ENCODE measurements around the gene SH3PXD2A. TPM values are rescaled to one million over a fixed set of nuclear protein-coding genes. Genes with fewer than 3 reads are reported as not detected.

The SH3PXD2A gene
- total RNA-seq, 1 donor from 2014 or later, result 2.3 TPM

GRCh38 chr10:103894441-103894864, 39.1 kb upstream of the SH3PXD2A start:
- no peak for DNase-seq (ENCODE audit: low spot score)
- no peaks in the 10 kb centered on the region for H3F3A ChIP-seq (ENCODE audit: low read depth)
- no peaks in the 10 kb centered on the region for H4K20me1 ChIP-seq (ENCODE audit: low read depth)
- H3K27ac ChIP-seq, result no peak overlapping the region
- no peaks in the 10 kb centered on the region for H3K36me3 ChIP-seq
- Mint-ChIP-seq H3K27ac (no peak overlapping the region), H3K9me3 (no peaks in the 10 kb centered on the region), H3K4me3 (no peak overlapping the region), H3K36me3 (peaks cover 15% of the 10 kb centered on the region), H3K27me3 (ENCODE audit: insufficient read depth, low read depth) (no peaks in the 10 kb centered on the region), H3K4me1 (peaks cover 36% of the 10 kb centered on the region)
- H3K79me2 ChIP-seq (ENCODE audit: low read depth), result no peaks in the 10 kb centered on the region
- peaks cover 17% of the 10 kb centered on the region for H3K4me1 ChIP-seq
- H3K9me3 ChIP-seq (ENCODE audit: low read depth), result no peaks in the 10 kb centered on the region
- no peaks in the 10 kb centered on the region for H3K27me3 ChIP-seq
- TF ChIP-seq EZH2 (IDR thresholded peaks at IDR 0.05) (no peak), EZH2phosphoT487 (IDR thresholded peaks at IDR 0.05) (no peak)
- TF ChIP-seq, protein P1, sequence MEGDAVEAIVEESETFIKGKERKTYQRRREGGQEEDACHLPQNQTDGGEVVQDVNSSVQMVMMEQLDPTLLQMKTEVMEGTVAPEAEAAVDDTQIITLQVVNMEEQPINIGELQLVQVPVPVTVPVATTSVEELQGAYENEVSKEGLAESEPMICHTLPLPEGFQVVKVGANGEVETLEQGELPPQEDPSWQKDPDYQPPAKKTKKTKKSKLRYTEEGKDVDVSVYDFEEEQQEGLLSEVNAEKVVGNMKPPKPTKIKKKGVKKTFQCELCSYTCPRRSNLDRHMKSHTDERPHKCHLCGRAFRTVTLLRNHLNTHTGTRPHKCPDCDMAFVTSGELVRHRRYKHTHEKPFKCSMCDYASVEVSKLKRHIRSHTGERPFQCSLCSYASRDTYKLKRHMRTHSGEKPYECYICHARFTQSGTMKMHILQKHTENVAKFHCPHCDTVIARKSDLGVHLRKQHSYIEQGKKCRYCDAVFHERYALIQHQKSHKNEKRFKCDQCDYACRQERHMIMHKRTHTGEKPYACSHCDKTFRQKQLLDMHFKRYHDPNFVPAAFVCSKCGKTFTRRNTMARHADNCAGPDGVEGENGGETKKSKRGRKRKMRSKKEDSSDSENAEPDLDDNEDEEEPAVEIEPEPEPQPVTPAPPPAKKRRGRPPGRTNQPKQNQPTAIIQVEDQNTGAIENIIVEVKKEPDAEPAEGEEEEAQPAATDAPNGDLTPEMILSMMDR (IDR thresholded peaks at IDR 0.05), result no peak
- no peak overlapping the region for H3K4me3 ChIP-seq
- no peak overlapping the region for H3K9ac ChIP-seq
- no peak overlapping the region for H2AFZ ChIP-seq (replicated peaks)
- H3K4me2 ChIP-seq, result no peak overlapping the region

DNA sequence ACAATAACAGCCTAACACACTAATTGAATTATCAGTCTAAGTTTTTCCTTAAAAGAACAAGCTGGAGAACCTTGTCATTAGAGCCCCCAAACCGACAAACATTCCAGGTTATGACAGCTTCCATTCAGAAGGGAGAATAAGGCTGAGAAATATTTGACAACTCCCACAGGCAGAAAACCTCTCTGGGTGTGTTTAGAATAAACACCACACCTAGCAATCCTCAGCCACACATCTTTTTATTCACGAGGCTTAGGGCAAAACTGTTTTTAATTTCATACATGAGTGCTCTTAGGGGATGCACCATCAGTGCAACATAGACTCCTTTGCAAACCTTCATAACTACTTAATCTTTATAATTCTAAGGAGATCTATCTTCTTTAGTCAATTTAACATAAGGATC, 38.4 kb upstream of the SH3PXD2A start:
- Mint-ChIP-seq H3K9me3 (no peaks in the 10 kb centered on the region), H3K27ac (no peak overlapping the region), H3K4me3 (no peak overlapping the region), H3K27me3 (ENCODE audit: insufficient read depth, low read depth) (no peaks in the 10 kb centered on the region), H3K36me3 (peaks cover 13% of the 10 kb centered on the region), H3K4me1 (peaks cover 33% of the 10 kb centered on the region)
- TF ChIP-seq EZH2 (IDR thresholded peaks at IDR 0.05), result no peak
- TF ChIP-seq EZH2phosphoT487 (IDR thresholded peaks at IDR 0.05), result no peak
- TF ChIP-seq, protein P1 (IDR thresholded peaks at IDR 0.05), result no peak
- H3F3A ChIP-seq (ENCODE audit: low read depth), result no peaks in the 10 kb centered on the region
- H3K27me3 ChIP-seq, result no peaks in the 10 kb centered on the region
- H3K4me2 ChIP-seq, result no peak overlapping the region
- H3K9me3 ChIP-seq (ENCODE audit: low read depth), result no peaks in the 10 kb centered on the region
- H2AFZ ChIP-seq (replicated peaks), result no peak overlapping the region
- H3K79me2 ChIP-seq (ENCODE audit: low read depth), result no peaks in the 10 kb centered on the region
- DNase-seq (ENCODE audit: low spot score), result no peak
- H3K9ac ChIP-seq, result no peak overlapping the region
- H3K4me3 ChIP-seq, result no peak overlapping the region
- peaks cover 13% of the 10 kb centered on the region for H3K4me1 ChIP-seq
- H3K27ac ChIP-seq, result no peak overlapping the region
- H3K36me3 ChIP-seq, result no peaks in the 10 kb centered on the region
- no peaks in the 10 kb centered on the region for H4K20me1 ChIP-seq (ENCODE audit: low read depth)

DNA sequence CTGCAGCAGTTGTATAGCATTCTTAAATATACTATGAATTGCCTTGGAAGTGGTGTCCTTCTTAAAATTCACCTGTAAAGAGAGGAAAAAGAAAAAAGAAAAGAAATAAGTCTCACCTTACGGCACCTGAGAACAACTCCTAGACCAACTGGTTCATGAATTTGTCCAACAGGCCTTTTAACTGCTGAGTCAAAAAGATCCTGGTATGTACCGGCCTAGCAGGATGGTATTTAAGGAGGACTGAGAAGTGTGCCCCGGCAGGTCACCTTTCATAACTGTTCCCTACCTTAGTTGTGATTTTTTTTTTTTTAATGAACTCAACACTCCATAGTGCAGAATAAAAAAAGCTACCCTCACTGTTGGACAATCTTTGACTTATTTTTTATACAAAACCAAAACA, 36.8 kb upstream of the SH3PXD2A start:
- H3K27me3 Mint-ChIP-seq (ENCODE audit: insufficient read depth, low read depth), result no peaks in the 10 kb centered on the region
- TF ChIP-seq EZH2phosphoT487 (IDR thresholded peaks at IDR 0.05), result no peak
- no peak for TF ChIP-seq EZH2 (IDR thresholded peaks at IDR 0.05)
- TF ChIP-seq, protein P1 (IDR thresholded peaks at IDR 0.05), result no peak
- Histone ChIP-seq H3K9me3 (ENCODE audit: low read depth) (no peaks in the 10 kb centered on the region), H2AFZ (replicated peaks) (no peak overlapping the region), H3K4me3 (no peak overlapping the region), H3K36me3 (no peaks in the 10 kb centered on the region), H4K20me1 (ENCODE audit: low read depth) (no peaks in the 10 kb centered on the region), H3F3A (ENCODE audit: low read depth) (no peaks in the 10 kb centered on the region), H3K79me2 (ENCODE audit: low read depth) (no peaks in the 10 kb centered on the region), H3K27me3 (no peaks in the 10 kb centered on the region), H3K4me1 (peaks cover 13% of the 10 kb centered on the region), H3K9ac (no peak overlapping the region), H3K4me2 (no peak overlapping the region), H3K27ac (no peak overlapping the region)
- no peak overlapping the region for H3K27ac Mint-ChIP-seq
- DNase-seq (ENCODE audit: low spot score), result no peak
- H3K9me3 Mint-ChIP-seq, result no peaks in the 10 kb centered on the region
- H3K36me3 Mint-ChIP-seq, result peaks cover 6% of the 10 kb centered on the region
- H3K4me3 Mint-ChIP-seq, result no peak overlapping the region
- peaks cover 37% of the 10 kb centered on the region for H3K4me1 Mint-ChIP-seq

All from neural progenitor cell (in vitro differentiated cells).